GM18858 (cell line): Measurements from ENCODE around the gene MAP3K7.
A peak's percentile ranks its signal among the peaks of the same experiment; 100 is the strongest.

Source experiments
- ATAC-seq: cut with Tn5 transposase; IDR thresholded peaks from one replicate; pipeline ENCODE4 v1.9.1; 2021; ENCODE audit not compliant: unreplicated experiment

Gene MAP3K7

GRCh38 chr6:90533615-90534336, 53.1 kb downstream of the MAP3K7 start:
- ATAC-seq: no peak

DNA sequence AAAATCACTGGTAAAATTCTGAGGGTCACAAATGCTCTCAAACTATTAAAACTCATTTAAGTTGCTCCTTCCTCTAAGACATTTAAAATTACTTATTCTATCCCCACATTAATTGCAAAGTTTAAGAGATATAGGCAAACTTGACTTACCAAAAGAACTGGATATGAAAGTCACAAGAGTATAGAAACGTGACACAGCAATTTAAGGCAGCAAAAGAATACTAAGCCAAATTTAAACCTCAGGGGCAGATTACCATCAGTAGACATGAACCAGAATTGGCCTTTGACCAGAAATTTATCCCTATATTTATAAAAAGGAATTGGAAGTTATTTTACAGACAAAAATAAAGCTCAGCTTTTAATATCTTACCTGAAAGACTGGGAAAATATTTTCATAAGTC, 56.0 kb downstream of the MAP3K7 start:
- no peak for ATAC-seq

GRCh38 chr6:90525421-90525820, 61.5 kb downstream of the MAP3K7 start:
- ATAC-seq: no peak

GRCh38 chr6:90523779-90524310, 63.0 kb downstream of the MAP3K7 start:
- ATAC-seq: no peak

- ATAC-seq: no peak
These were observed 64.9 kb downstream of the MAP3K7 start for GRCh38 chr6:90521955-90522354.

DNA sequence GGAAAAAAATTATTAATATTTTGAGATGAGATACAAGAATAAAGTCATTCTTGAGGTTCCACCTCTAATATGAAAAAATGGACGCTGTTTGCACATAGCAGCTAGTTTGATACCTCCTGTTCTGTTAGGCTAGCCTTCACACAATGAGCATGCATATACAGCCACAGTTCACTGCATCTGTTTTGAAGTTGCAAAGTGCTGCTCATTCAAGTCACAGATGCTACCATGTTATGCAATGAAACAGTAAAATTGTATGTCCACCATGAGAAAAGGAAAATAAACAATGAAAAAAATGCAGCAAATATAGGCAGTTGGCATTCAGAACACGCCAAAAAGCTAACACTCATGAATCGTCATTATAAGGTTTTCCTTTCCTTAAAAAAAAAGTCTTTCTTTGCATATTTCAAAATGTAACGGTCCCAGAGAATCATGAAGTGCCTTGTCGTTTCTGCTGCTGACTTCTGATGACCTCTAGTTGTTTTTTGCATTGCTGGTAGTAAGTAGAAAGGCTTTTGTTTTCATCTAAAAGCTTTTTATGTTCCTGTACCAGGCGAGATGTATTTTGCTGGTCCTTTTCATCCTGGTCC, 70.7 kb downstream of the MAP3K7 start:
- no peak for ATAC-seq

DNA sequence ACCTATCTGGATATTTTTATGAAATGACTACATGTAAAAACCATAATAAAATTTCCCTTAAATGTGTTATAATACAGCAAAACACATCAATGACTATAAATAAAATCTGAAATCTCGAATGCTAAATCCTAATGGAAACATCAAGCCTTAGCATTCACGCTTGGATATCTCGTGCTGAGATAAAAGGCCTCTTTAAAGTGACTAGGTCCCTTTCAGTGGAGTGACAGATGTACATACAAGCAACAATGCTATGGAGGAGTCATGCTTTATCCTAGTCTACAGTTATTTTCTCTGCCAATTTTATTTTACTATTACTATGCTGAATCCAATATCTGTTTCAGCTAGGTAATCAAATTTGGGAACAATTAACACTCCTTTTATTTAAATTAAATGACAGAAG, 72.4 kb downstream of the MAP3K7 start:
- no peak for ATAC-seq

DNA sequence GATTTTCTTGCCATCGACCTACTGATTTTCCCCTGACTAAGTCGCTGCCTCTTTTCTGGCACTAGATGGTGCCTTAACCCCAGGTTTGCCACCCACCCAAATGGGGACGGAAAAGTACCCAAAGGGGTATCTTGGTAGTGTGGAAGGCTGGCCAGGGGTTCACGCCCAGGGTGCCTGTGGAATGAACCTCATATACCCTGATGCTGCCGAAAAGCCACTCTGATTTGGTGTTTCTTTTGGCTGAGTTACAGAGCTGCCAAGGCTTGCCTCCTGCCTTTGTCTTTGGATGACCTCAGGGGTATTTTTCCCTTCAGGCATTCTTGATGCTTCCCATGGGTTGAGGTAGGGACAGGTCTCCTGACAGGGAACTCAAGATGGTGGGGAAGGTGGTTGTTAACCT, 78.1 kb downstream of the MAP3K7 start:
- ATAC-seq: no peak

DNA sequence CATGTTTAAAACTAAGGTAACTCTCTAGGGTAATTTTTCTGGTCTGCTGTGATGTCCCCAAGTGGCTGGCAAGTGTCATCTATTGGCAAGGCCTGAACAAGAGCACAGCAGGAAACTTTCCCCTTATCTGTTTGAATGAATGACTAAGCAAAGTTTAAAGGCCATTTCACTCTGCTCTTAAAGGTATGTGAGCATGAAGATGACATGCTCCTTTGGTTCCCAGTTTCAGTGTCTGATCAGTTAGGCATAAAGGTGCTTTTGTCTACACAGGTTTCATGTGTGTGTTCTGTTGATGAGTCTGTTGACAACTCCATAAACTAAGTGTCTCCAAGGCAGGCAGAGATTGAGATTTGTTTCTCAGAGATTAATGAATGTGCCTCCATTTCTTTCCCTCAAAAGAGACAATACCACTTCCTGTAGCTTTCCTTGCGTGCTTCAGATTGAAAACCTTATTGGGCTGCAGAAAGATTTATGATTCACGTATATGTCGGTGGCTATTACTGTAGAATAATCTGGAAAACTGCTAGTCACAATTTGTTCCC, 83.9 kb downstream of the MAP3K7 start:
- peak; percentile 78 for ATAC-seq

- no peak for ATAC-seq
These were observed 84.5 kb downstream of the MAP3K7 start for GRCh38 chr6:90502381-90502780.

DNA sequence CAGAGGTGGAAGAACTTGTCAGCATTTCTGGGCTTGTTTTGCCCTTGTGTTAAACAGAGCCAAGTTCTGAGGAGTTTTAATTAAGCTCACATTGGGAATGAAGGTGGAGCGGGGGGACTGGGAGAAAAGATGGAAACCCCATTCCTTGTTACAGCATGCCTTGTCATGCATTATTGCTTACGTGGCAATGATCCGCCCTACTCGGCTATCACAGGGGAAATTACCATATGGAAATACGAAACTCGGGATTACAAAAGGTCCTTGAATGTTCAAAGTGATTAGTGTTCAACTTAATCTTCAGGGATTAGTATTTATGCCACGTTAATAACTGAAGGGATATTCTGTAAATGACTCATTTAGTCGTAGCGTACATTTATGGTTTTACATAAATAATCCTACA, 86.4 kb downstream of the MAP3K7 start:
- no peak for ATAC-seq

- no peak for ATAC-seq
These were observed 89.5 kb downstream of the MAP3K7 start for GRCh38 chr6:90497411-90497810.

GRCh38 chr6:90496258-90497016, 90.4 kb downstream of the MAP3K7 start:
- ATAC-seq: no peak

GRCh38 chr6:90495216-90495817, 91.6 kb downstream of the MAP3K7 start:
- ATAC-seq: no peak

- ATAC-seq: no peak
These were observed 92.6 kb downstream of the MAP3K7 start for GRCh38 chr6:90494067-90494780.

DNA sequence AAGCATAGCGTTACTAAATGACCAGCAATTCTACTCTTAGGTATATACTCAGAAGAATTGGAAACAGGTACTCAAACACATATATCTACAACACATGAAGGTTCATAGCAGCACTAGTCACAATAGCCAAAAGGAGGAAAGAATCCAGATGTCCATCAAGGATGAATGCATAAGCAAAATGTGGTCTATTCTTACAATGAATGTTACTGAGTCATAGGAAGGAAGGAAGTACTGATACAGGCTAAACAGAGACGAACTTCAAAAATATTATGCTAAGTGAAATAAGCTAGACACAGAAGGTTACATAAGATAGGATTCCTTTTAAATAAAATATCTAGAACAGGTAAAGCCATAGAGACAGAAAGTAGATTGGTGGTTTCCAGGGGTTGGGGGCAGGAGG, 93.5 kb downstream of the MAP3K7 start:
- ATAC-seq: no peak

GRCh38 chr6:90492798-90493197, 94.1 kb downstream of the MAP3K7 start:
- no peak for ATAC-seq

- ATAC-seq: no peak
These were observed 94.5 kb downstream of the MAP3K7 start for GRCh38 chr6:90492369-90492768.

DNA sequence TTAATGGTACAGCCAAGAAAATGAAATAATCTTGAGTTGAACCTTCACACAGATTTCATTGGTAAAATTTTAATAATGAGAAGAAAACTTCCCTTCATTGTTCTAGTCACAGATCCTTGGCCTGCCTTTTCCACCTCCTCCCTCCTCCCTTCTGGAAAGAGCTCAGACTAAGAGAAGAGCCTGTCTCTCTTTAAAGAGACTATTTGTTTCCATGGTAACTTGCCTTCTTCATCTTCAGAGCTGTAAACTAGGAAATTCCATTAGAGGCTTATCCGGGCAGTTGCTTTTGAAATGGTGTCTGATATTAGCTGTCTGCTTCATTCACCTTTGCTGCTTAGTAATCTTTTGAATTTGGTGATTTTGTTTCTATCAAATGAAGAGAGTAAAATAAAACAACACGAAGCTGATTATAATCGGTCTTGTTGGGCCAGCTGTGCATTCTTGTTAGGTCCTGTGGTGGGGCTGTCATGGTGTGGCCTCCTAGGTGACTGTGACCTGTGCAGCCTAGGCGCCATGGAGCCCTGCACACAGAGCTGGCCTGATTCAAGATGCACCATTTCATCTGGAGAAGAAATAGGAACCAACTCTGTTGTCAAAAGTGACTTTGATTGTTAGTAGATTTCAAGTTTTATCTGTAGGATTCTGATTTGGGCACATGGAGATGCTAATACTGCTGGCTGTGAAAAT, 96.7 kb downstream of the MAP3K7 start:
- no peak for ATAC-seq

DNA sequence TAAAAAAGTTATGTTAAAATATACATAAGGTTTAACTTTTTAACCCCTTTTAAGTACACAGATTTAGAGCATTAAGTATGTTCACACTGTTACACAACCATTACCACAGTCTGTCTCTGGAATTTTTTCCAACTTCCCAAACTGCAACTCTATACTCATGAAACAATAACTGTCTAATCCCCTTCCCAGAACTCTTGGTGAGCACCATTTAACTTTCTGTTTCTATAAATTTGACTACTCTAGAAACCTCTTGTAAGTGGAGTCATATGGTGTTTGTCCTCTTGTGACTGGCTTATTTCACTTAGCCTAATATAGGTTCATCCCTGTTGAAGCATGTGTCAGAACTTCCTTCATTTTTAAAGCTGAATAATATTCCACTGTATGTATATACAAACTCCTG, 98.1 kb downstream of the MAP3K7 start:
- ATAC-seq: no peak
